GM21619 (cell line): ENCODE data around the gene LGALS3BP.

Source experiments
- ATAC-seq: cut with Tn5 transposase; IDR thresholded peaks from one replicate; pipeline ENCODE4 v1.9.1; 2021; ENCODE audit not compliant: unreplicated experiment

Gene LGALS3BP

GRCh38 chr17:78985395-78985794 is 5.7 kb upstream of the LGALS3BP start:
- ATAC-seq = no peak

GRCh38 chr17:78981010-78981888 is 1.5 kb upstream of the LGALS3BP start:
- ATAC-seq = no peak

- no peak for ATAC-seq
Observed at GRCh38 chr17:78980624-78980972, 875 bp upstream of the LGALS3BP start.

GRCh38 chr17:78977997-78978973 is 1.4 kb downstream of the LGALS3BP start:
- ATAC-seq = no peak

DNA sequence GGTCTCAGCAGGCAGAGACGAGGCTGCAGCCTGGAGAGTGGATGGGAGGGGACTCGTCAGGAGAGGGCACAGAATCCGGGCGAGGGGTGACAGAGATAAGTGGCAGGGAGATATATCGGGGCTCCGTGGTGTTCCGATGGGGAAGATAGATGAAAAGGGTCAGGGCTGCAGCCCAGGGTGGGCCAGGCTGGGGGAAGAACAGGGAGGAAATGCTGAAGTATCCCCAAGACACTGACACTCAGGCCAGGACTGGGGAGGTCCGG is 2.1 kb downstream of the LGALS3BP start:
- ATAC-seq = no peak

DNA sequence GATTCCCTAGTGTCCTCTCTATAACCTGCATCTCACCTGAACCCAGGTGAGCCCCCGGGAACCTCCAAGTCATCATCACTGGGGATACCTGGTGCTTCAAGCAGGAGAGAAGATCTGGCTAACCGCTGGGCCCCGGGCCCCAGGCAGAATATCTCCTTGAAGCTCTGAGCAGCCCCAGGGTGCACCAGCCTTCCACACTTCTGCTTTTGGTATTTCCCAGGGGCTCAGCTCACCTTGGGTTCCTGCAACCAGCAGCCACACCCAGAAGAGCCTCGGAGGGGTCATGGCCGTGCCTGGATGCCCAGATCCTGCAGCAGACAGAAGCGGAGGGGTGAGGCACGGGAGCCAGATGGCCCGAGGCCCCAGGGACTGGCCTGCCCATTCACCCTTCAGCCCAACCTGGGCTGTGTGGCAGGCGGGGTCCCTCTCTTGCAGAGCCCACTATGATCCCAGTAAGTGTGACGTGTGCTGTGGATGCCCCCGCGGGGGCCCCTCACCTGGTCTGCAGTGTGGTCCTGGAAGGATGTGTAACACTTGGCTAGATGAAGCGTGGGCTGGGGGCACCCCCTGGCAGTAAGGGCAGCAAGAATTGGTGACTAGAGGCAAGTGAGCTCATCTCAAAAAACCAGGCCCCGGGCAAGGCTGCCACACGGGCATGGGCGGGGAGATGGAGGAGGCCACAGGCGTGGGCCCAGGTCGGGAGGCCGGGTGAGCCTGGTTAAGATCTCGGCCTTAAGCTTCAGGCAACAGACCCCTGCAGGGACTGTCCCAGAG is 2.6 kb downstream of the LGALS3BP start:
- no peak for ATAC-seq

- no peak for ATAC-seq
Observed at GRCh38 chr17:78974635-78975591, 4.8 kb downstream of the LGALS3BP start.

GRCh38 chr17:78973792-78974520 is 5.8 kb downstream of the LGALS3BP start:
- no peak for ATAC-seq

DNA sequence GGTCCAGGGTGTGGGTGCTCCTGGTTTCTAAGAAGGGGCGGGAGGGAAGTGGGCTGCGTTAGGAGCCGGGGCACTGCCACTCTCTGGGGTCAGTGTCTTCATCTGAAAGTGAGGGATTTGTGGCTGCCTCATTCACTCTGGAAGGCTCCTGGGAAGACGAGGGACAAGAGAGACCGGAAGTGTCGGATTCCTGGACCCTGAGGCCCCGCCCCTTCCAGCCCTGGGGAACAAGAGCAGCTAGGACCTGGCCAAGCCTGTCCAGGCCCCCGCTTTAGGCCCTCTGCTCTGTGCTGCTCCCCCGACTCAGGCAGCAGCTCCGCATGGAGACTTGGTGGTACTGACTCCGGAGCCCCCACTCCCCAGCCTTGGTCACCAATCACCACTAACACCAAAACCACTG is 6.5 kb downstream of the LGALS3BP start:
- no peak for ATAC-seq

DNA sequence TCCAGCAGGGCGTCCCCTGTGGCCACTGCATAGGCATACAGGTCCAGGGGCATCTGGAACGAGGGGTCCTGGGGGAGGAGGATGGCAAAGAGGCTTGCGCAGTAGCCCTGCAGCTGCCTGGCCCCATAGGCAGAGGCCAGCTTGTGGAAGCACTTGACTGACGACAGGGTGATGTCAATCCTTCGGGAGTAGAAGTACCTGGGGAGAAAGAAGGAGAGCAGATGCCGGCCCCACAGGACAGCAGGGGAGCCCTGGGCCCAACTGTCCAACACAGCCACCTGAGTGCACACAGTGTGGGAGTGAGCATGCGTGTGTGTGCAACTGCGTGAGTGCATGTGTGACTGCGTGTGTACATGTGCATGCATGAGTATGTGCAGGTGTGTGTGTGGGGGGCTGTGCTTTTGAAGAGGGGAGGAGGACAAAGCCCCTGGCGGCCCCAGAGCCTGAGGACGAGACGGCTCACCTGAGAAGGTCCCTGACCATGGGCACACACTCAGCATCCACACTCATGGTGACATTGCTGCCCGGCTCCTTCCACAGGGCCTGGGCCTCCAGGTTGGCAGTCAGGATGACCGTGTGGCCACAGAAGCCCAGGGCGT is 7.1 kb downstream of the LGALS3BP start:
- no peak for ATAC-seq

GRCh38 chr17:78971756-78972506 is 7.8 kb downstream of the LGALS3BP start:
- ATAC-seq = no peak

GRCh38 chr17:78970834-78971755 is 8.6 kb downstream of the LGALS3BP start:
- no peak for ATAC-seq

GRCh38 chr17:78969865-78970264 is 9.9 kb downstream of the LGALS3BP start:
- no peak for ATAC-seq

DNA sequence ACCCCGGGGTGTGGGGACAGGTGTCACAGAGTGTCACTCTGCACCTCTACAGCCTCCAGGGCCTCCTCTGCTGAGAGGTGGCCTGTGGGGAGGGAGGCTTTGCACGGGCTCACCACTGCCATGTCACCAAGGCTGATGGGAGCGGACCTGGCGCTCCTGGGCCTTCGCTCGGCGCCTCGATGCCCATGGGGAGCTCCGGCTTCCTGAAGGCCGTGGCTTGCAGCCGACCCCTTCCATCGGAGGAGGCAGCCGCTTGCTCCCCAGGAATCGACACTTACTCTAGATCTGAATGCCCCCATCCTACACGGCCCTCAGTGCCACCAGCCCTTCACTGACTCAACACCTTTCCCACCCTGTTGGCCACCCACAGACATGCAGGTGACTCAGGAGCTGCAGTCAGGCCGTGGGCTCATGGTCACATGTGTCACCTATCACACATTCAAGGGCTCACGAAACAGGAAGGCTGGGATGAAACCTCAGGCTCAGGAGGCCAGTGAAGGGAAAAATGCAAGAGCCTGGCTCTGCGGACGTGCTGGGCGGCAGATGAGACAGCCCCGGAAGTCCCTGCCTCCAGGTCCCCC is 11.9 kb downstream of the LGALS3BP start:
- no peak for ATAC-seq

DNA sequence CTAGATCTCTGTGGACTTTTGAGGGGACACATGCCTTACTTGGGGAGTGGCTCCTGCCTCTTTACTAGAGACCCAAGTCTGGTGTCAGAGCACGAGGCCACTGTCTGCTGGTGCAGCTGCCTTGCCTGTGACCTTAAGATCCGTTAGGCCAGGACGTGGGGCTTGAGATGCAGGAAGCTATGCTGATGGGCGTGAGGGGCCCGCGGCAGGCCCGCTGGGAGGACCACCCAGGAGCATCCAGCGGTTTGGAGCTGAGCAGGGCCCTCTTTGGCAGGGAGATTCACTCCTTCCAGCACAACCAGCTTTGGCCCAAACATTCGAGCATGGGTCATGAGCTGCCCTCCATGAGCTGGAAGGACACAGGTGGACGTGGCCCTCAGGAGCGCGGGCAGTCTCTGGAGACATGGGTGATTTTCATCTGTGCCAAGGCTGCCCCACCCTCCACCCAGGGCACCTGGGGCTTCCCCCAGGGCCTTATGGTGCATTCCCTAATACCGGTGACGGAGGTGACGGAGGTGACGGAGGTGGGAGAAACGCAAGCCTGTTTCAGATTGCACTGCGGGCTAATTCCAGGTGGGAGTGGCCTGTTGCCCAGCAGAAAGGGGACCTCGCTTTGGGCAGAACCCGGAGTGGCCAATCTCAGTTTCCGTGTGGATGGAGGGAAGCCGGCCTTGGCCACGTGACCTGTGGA is 12.7 kb downstream of the LGALS3BP start:
- ATAC-seq = no peak

- no peak for ATAC-seq
Observed at GRCh38 chr17:78966123-78966813, 13.5 kb downstream of the LGALS3BP start.
